ENCODE measurements around the gene POLR1E.

DNA sequence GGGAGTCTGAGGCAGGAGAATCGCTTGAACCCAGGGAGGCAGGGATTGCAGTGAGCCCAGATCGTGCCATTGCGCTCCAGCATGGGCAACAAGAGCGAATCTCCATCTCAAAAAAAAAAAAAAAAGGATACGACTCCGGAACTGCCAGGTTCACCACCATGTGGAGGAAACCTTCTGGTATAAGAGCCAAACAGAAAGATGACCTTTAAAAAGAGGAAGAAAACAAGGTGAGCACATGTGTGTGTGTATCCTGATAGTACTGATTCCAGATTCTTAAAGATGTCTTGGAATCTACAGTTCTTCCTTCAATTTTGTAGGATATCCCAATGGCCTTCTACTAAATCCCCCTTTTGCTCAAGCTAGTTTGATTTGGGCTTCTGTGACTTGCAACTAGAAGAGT, 56.7 kb downstream of the POLR1E start:
- TF ChIP-seq, protein P1, sequence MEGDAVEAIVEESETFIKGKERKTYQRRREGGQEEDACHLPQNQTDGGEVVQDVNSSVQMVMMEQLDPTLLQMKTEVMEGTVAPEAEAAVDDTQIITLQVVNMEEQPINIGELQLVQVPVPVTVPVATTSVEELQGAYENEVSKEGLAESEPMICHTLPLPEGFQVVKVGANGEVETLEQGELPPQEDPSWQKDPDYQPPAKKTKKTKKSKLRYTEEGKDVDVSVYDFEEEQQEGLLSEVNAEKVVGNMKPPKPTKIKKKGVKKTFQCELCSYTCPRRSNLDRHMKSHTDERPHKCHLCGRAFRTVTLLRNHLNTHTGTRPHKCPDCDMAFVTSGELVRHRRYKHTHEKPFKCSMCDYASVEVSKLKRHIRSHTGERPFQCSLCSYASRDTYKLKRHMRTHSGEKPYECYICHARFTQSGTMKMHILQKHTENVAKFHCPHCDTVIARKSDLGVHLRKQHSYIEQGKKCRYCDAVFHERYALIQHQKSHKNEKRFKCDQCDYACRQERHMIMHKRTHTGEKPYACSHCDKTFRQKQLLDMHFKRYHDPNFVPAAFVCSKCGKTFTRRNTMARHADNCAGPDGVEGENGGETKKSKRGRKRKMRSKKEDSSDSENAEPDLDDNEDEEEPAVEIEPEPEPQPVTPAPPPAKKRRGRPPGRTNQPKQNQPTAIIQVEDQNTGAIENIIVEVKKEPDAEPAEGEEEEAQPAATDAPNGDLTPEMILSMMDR (IDR thresholded peaks at IDR 0.05): no peak
- TF ChIP-seq EZH2 (IDR thresholded peaks at IDR 0.05): no peak
- no peak for TF ChIP-seq EZH2phosphoT487 (IDR thresholded peaks at IDR 0.05)
